GM18517 (cell line): ENCODE measurements around the gene COIL.
A peak's percentile ranks its signal among the peaks of the same experiment; 100 is the strongest.
"Not testable (repeated sequence)": the region's sequence is repeated elsewhere in the genome, so short reads cannot be mapped to it uniquely, and the experiment has no call there.

Experiments used
- ATAC-seq: cut with Tn5 transposase; IDR thresholded peaks from one replicate; pipeline ENCODE4 v1.9.1; 2021; ENCODE audit warnings: mild to moderate bottlenecking, moderate library complexity; ENCODE audit not compliant: unreplicated experiment

The COIL gene, protein sequence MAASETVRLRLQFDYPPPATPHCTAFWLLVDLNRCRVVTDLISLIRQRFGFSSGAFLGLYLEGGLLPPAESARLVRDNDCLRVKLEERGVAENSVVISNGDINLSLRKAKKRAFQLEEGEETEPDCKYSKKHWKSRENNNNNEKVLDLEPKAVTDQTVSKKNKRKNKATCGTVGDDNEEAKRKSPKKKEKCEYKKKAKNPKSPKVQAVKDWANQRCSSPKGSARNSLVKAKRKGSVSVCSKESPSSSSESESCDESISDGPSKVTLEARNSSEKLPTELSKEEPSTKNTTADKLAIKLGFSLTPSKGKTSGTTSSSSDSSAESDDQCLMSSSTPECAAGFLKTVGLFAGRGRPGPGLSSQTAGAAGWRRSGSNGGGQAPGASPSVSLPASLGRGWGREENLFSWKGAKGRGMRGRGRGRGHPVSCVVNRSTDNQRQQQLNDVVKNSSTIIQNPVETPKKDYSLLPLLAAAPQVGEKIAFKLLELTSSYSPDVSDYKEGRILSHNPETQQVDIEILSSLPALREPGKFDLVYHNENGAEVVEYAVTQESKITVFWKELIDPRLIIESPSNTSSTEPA

DNA sequence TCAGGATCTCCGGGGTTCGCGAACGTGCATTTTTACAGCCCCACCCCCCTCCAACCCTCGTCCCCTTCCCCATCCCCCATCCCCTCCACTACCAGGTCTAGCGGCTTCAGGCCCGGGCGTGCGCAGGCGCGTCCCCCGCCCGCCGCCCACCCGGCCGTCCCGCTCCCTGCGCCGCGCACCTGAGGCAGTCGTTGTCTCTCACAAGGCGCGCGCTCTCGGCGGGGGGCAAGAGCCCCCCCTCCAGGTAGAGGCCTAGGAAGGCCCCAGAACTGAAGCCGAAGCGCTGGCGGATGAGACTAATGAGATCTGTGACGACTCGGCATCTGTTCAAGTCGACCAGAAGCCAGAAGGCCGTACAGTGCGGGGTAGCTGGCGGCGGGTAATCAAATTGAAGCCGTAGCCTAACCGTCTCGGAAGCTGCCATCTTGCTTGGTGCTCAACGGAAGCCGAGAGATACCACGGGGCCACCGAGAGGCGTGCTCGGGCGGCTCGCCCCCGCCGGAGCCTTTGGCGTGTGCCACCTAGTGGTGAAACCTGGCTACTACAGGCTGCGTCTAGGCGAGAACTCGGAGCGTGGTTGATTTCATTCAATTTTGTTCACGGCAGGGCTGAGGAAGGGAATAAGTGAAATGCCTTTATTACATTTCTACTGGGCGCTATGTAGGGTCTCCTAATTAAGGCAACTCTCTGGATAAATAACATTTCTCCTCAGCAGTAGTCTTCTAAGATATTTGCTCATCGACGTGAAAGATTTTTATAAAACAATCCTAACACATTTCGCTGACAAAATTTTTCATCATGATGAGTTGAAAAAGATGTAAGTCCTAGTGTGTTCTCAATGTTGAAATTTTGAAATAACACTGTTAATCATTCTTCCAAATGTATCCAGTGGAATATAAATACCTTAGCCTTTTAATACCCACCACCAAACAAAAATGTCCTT is at the start of gene COIL:
Gene COIL (minus strand): TSS at position 455 of the 943 bp plus-strand sequence. CDS start 31 bp downstream, at position 424.
- peak; percentile 92 for ATAC-seq

DNA sequence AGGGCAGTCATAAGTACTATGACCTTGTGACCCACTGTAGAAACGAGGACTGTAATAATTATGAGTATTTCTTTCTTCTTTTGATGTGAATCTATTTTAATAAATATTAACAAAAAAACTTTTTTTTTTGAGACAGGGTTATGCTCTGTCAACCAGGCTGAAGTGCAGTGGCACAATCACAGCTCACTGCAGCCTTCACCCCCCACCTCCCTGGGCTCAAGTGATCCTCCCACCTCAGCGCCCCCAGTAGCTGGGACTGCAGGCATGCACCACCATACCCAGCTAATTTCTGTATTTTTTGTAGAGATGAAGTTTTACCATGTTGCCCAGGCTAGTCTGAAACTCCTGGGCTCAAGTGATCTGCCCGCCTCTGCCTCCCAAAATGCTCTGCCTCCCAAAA is 49.6 kb upstream of the COIL start:
- ATAC-seq: no peak

DNA sequence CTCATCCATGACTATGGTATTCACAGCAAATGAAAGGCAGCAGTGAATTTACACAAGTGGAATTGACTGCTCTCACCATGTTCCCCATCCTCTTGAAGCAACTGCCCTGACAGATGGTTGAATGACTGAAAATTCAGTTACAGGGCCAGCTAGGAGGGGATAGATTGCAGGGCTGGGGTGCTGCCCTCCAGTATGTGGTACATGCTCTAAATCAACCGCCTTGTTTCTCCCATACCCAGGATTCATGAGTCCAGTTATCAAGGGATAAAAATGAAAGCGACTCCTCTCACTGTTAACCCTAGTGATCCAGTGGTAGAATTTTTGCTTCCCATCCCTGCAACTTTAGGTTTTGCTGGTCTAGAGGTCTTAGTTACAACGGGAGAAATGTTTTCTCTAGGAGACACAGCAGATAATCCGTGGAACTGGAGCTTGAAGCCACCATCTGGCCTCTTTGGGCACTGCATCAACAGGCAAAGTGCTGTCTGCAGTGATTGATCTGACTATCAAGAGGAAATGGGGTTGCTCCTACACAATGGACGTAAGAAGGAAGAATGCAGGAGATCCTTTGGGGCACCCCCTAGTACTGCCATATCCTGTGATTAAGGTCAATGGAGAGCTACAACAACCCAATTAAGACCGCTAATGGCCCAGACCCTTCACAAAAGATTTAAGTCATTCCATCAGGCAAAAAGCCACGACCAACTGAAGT is 49.0 kb upstream of the COIL start:
- peak; percentile 60 for ATAC-seq

DNA sequence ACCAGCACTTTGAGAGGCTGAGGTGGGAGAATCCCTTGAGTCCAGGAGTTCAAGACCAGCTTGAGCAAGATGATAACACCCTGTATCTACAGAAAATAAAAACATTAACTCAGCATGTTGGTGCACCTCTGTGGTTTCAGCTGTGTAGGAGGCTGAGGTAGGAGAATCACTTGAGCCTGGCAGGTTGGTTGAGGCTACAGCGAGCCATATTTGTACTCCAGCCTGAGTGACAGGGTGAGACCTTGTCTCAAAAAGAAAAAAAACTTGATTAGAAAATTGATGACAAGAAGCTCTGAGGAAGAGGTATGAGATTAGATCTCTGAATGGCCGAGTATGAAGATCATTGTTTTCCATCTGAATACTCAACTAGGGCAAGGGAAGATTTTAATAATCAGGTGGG is 48.1 kb upstream of the COIL start:
- ATAC-seq: no peak

DNA sequence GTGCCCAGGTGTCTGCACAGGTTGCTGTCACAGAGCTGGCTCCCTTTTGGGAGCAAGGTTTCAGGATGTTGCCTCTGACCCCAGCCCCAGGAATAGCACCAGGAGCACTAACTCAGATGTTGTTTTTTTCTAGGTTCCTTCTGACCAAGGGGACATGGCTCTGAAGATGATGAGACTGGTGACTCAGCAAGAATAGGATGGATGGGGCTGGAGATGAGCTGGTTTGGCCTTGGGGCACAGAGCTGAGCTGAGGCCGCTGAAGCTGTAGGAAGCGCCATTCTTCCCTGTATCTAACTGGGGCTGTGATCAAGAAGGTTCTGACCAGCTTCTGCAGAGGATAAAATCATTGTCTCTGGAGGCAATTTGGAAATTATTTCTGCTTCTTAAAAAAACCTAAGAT is 45.2 kb upstream of the COIL start:
- no peak for ATAC-seq

DNA sequence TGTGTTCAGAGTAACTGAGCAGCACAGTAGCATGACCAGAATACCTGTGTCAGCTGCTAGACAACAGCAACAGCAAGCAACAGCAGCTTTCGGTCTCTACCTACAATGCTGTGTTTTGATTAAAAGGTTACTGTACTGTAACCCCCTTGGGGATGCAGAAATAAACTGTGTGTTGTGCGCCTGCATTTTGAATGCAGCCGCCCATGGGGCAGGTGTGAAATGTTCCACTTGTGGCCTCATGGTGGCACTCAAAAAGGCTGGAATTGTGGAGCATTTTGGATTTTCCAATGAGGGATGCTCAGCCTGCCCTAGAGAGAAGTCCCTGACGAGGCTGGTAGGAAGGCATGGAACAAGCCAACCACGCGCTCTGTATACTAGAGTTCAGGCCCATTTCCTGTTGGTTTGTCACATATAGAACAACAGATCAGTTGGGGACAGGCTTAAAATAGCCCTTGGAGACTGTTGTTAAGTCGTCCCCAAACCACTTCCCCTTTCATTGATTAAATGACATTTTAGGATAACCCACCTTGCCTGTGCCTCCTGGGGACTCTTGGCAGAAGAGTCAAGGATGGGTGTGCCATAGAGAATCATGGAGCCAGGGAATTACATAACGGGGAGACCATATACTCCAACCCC is 44.2 kb upstream of the COIL start:
- peak; percentile 85 for ATAC-seq

DNA sequence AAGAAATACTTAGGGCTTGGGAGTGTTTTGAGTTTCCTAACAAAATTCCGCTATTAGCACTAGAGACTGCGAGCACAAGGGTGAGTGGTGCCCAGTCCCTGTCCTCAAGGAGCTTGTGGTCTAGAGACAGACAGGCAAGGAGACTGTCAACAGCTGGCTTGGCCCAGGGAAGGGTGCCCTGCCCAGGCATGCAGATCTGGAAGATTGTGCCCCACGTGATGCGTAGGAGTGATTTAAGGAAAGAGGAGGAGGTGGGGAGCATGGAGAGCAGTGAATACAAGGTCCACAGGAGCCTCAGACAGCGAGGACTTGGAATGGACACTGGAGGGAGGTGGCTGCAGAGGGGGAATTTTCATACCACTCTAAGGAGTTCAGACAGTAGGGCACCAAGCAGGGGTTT is 42.1 kb upstream of the COIL start:
- no peak for ATAC-seq

DNA sequence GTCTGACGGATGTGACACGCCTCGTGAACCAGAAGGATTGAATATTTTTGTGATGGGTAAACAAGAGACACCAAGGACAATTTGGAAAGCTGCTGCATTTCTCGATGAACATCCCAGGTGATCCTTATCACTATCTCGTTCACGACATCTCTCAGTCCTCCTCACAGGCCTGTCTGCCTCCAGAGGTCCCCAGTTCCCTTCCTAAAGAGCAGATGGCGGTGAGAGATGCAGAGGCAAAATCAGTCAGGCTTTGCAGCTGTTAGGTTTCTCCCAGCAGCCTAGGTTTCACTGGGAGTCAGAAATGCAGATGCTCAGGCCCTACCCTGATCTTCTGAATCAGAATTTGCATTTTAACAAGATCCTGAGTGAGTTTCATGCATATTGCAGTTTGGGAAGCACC is 40.7 kb upstream of the COIL start:
- ATAC-seq: no peak

DNA sequence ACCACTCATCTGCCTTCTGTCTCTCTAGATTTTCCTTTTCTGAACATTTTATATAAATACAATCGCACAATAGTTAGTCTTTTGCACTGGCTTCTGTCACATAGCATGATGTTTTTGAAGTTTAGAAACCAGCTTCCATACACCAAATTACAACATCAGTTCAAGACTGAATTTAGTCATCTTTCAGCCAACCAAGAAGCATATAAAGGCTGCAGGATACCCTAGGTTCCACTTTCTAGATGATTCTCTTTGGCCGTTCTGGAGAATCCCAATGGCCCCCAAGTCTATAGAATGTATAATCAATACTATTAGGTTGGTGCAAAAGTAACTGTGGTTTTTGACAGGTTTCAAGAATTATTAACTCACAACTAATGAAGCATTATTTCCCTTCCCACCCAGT is 36.5 kb upstream of the COIL start:
- ATAC-seq: no peak

DNA sequence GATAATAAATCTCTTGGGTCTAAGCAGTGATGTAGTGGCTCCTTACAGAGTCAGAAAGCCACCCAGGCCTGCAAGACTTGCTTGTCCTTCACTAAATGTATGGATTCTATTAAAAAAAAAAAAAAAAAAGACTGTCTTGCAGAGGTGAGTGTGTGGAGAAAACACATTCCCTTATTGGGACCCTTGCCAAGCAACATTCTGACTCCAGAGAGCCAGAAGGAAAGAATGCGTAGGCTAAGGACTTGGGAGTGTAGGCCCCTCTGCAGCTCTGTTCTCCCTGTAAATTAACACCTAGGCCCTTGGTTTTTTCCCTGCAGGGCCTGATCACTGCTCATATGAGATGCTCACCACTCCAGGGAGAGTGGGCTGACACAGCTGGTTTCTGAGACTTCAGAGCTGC is 34.9 kb upstream of the COIL start:
- ATAC-seq: no peak

DNA sequence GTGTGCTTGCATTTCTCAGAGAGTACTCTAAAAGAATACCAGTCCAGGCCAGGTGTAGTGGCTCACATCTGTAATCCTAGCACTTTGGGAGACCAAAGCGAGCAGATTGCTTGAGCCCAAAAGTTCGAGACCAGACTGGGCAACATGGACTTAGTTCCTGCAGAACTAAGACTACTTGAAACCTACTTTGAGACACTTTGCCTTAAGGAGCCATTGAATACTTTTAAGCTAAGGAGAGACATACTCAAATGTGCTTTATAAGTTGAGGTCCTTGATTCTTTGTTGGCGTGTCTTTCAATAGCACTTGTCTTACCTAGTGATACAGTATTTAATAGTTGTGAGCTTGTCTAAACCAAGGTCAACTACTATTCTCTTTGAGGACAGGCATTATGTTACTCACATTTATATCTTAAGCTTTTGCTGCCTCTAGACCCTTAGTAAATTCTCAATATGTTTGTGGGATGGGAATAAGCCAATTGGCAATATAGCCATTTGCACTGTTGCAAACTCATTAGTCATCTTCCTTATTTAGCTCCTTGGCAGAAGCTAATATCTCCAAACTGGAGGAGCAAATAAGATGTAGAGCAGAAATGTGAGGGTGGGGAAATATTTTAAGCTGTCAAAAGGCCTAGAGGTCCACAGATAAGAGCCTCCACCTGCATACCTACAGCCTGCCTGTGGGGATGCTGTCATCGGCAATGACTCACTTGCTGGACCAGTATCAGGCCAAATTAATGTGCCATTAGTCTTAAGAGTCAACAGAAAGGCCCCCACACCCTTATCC is 33.4 kb upstream of the COIL start:
- no peak for ATAC-seq

DNA sequence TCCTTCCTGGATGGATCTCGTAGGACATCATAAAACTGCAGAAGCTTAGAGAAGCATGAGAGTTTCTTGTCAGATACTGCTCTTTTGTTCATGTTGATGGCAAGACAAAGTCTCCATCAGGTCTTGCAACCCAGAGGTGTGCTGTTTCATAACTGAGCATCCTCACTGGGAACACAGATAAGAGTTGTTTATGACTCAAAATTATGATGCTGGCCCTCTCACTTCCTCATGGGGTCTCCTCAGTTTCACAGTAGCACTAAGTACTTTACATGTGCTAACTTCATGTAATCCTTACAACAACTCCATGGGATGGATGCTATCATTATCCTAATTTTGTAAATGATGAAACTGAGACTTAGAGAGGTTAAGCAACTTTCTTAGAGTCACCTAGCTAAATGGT is 31.5 kb upstream of the COIL start:
- no peak for ATAC-seq

DNA sequence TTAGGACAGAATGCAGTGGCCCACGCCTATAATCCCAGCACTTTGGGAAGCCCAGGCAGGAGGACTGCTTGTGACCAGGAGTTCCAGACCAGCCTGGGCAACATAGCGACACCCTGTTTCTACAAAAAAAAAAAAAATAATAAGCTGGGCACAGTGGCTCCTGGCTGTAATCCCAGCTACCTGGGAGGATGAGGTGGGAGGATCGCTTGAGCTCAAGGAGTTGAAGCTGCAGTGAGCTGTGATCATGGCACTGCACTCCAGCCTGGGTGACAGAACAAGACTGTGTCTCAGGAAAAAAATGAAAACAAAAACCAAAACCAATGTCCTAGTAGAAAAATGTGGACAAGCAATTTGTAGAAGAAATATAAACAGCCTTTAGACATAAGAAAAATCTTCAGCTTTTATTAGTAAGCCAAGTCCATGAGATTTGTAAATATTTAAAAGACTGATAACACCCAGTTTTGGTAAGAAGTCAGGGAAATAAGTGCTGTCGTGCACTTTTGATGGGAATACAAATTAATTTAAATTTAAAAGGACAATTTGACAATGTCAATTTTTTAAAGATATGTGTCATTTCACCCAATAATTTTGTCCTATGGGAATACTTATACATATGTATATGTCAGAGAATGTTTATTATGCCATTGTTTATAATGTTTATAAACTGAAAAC is 28.2 kb upstream of the COIL start:
- no peak for ATAC-seq

DNA sequence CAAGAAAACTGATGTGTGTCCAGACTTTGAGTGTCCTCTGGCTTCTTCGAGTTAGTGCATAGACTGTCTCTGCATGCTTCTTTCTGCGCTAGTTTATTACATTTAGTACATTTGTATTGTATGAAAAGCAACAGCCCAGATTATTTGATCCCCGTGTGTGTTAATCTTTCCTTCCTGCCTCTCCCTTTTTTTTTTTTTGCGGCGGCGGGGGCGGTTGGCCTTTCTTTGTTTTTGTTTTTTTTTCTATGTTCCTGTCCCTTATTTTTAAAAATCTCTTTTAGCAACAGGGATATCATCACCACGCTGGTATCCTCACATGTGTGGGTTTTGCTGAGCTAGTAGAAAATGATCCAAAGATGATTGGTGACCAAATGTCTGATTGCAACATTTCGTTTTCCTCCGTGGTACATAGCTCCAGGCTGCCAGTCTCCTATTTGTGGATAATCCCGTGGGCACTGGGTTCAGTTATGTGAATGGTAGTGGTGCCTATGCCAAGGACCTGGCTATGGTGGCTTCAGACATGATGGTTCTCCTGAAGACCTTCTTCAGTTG is 26.5 kb upstream of the COIL start:
- ATAC-seq: no peak

DNA sequence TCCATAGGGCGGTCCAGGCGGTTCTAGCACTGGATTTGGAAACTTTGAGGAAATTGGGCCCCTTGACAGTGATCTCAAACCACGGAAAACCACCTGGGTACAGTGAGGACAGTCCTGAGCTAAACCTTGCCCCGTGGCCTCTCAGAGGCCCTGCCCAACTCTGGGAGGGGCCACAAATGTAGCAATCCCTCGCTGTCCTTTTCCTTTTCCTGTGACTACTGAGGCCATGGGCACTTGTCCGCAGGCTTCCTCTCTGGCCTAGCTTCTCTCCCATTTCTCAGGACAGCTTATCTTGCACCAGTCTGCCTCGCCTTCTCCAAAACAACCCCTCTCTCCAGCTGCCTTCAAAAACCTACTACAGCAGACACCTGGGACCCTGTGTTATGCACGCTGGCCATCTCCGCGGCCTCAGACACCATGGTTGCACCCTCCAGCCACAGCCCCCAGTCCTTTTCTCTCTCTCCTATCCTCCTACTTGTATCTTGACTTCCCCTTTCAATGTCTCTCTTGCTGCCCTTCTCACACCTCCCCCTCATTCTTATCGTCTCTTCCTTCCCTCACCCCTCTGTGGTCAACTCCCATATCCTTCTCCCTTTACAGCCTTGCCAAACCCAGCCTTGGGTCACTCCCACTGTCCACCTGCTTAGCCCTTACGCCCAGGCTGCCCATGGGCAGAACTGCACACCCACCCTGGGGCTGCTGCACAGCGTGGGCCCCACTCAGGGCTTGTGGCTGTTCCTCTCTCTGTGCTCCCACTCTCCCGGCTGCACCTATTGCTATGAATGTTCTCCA is 24.7 kb upstream of the COIL start:
- ATAC-seq: no peak

DNA sequence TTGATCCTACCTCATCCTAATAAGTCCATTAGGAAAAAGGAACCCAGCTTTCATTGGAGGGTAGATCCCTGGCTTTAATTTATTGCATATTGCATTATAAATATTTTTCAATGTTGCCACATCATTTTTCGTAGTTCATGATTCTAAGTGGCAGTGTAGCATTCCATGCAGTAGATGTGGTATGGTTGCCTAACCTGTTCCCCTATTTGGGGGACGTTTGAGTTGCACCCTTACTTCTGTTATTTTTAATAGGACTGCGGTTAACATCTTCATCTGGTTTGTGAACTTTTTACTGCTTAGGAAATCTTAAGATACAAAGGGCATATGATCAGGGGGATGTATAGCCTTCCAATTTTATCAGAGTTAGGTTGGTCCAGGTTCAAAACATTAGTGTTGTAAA is 22.5 kb upstream of the COIL start:
- ATAC-seq: no peak

DNA sequence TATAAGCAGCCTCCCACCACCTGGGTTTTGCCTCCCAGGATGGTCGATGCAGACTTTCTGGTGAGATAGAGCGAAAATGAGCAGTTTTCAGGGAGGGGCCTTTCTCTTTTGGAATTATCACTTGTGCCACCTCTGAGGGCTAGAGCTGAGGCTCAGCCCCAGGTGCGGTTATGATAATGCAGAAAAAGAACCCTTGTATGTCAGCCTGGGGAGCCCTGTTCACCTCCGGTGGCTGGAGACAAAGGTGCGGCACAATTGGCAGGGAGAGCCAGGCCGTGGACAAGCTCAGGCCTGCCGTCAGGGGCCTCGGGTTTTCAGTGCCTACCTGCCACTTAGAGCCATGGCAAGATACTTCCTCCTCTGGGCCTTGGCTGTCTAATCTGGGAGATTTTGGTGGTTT is 21.5 kb upstream of the COIL start:
- ATAC-seq: no peak

DNA sequence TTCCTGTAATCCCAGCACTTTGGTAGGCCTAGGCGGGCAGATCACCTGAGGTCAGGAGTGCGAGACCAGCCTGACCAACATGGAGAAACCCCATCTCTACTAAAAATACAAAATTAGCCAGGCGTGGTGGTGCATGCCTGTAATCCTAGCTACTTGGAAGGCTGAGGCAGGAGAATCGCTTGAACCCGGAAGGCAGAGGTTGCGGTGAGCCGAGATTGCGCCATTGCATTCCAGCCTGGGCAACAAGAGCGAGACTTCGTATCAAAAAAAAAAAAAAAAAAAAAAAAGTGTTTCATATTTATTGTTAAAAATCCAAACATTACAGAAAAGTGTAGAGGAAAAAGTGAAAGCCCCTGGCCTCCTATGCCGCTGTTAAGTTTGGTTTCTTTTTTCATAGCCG is 19.7 kb upstream of the COIL start:
- not testable (repeated sequence) for ATAC-seq
